Measurements from ENCODE around the gene ARHGAP4.

- TF ChIP-seq POLR2A (IDR thresholded peaks at IDR 0.05; ENCODE audit: low read depth, low read length) (no peak), TAF1 (IDR thresholded peaks at IDR 0.05; ENCODE audit: low read depth, low read length) (no peak), POLR2AphosphoS5 (IDR thresholded peaks at IDR 0.05; ENCODE audit: low read depth, low read length) (no peak), POU2F2 (IDR thresholded peaks at IDR 0.05; ENCODE audit: low read depth, low read length) (no peak)
Measured at GRCh38 chrX:153877571-153878261, 48.3 kb downstream of the ARHGAP4 start.
